MM.1S (cell line): ENCODE results near the gene DPPA4.

ENCODE experiments used
- DNase-seq: peaks from one replicate; pipeline ENCODE4 v3.0.0-alpha.2; 2015
- H2AFZ ChIP-seq: fragments of 300-600 bp; sonication (generic); 2 replicates; pipeline ENCODE4 v1.6.0; 2016; ENCODE audit warnings: antibody characterized with exemption, low read length
- H3F3A ChIP-seq: fragments of 300-600 bp; sonication (generic); 2 replicates; pipeline ENCODE4 v1.6.1; 2016; ENCODE audit warnings: mild to moderate bottlenecking, antibody characterized with exemption, low read length, moderate library complexity, mixed read lengths; ENCODE audit not compliant: insufficient read depth
- H3K27ac ChIP-seq: fragments of 300-600 bp; sonication (generic); 2 replicates; pipeline ENCODE4 v1.5.1; 2016; ENCODE audit warnings: mild to moderate bottlenecking, low read length
- H3K27me3 ChIP-seq: fragments of 300-600 bp; sonication (generic); replicated peaks from 2 replicates; pipeline ENCODE4 v1.6.0; 2016; ENCODE audit warnings: low read length; ENCODE audit not compliant: insufficient read depth
- H3K36me3 ChIP-seq: fragments of 300-600 bp; sonication (generic); replicated peaks from 2 replicates; pipeline ENCODE4 v1.6.1; 2016; ENCODE audit warnings: mild to moderate bottlenecking, low read length, mixed read lengths; ENCODE audit not compliant: insufficient read depth
- H3K4me1 ChIP-seq: fragments of 300-600 bp; sonication (generic); 2 replicates; pipeline ENCODE4 v1.6.1; 2016; ENCODE audit warnings: low read length, mixed read lengths
- H3K4me2 ChIP-seq: fragments of 300-600 bp; sonication (generic); 2 replicates; pipeline ENCODE4 v1.6.0; 2016; ENCODE audit warnings: low read depth, low read length
- H3K4me3 ChIP-seq: fragments of 300-600 bp; sonication (generic); 2 replicates; pipeline ENCODE4 v1.5.1; 2016; ENCODE audit warnings: low read length, mixed read lengths
- H3K79me2 ChIP-seq: fragments of 300-600 bp; sonication (generic); 2 replicates; pipeline ENCODE4 v1.6.1; 2016; ENCODE audit warnings: mixed run types, low read length, mixed read lengths
- H3K9ac ChIP-seq: fragments of 300-600 bp; sonication (generic); 2 replicates; pipeline ENCODE4 v1.6.1; 2016; ENCODE audit warnings: low read length, mixed read lengths
- H3K9me2 ChIP-seq: fragments of 300-600 bp; sonication (generic); replicated peaks from 2 replicates; pipeline ENCODE4 v1.6.1; 2016; ENCODE audit warnings: mild to moderate bottlenecking, low read length, mixed read lengths; ENCODE audit not compliant: insufficient read depth
- H3K9me3 ChIP-seq: fragments of 300-600 bp; sonication (generic); replicated peaks from 2 replicates; pipeline ENCODE4 v1.6.1; 2016; ENCODE audit warnings: mild to moderate bottlenecking, low read length, mixed read lengths; ENCODE audit not compliant: insufficient read depth
- H4K20me1 ChIP-seq: fragments of 300-600 bp; sonication (generic); 2 replicates; pipeline ENCODE4 v1.6.1; 2016; ENCODE audit warnings: mild to moderate bottlenecking, low read length, moderate library complexity, mixed read lengths; ENCODE audit not compliant: insufficient read depth
- CTCF ChIP-seq: fragments of 300-600 bp; sonication (generic); IDR thresholded peaks from 2 replicates; pipeline ENCODE4 v1.5.1; 2016; ENCODE audit warnings: antibody characterized with exemption, low read length, mixed read lengths
- EZH2 ChIP-seq: fragments of 300-600 bp; sonication (generic); optimal IDR thresholded peaks from 2 replicates; pipeline ENCODE3; 2017; ENCODE audit warnings: low read depth, mild to moderate bottlenecking, antibody characterized with exemption, low read length, mixed read lengths
- EZH2phosphoT487 ChIP-seq: fragments of 300-600 bp; sonication (generic); IDR thresholded peaks from 2 replicates; pipeline ENCODE4 v1.6.1; 2018; ENCODE audit warnings: antibody characterized with exemption, low read length

The DPPA4 gene

DNA sequence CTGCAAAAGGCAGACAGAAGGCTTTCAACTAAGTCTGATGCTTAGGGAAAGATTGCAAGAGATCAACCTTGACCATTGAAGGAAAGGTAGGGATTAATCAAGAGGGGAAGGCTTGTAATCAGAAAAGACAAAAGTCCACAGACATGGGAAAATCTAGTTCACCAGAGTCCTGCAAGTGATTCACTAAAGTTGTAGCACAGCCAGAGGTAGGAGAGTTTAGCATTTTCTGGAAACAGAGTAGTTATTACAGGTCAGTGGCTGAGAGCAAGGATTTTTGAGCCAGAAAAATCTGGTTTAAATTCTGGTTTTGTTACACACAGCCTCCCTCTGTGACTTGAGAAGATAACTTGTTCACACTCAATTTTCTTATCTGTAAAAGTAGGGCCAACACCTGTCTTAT is 35.3 kb upstream of the DPPA4 start:
- no peaks in the 10 kb centered on the region for H3K36me3 ChIP-seq
- DNase-seq = no peak
- no peak overlapping the region for H3K4me2 ChIP-seq
- no peaks in the 10 kb centered on the region for H3K9me2 ChIP-seq
- H2AFZ ChIP-seq = no peak overlapping the region
- no peaks in the 10 kb centered on the region for H3K4me1 ChIP-seq
- no peaks in the 10 kb centered on the region for H3K27me3 ChIP-seq
- H3K4me3 ChIP-seq = no peak overlapping the region
- H3K9me3 ChIP-seq = no peaks in the 10 kb centered on the region
- no peaks in the 10 kb centered on the region for H3K79me2 ChIP-seq
- TF ChIP-seq EZH2 (no peak), EZH2phosphoT487 (no peak), CTCF (no peak)
- H3F3A ChIP-seq = no peaks in the 10 kb centered on the region
- no peak overlapping the region for H3K27ac ChIP-seq
- no peaks in the 10 kb centered on the region for H4K20me1 ChIP-seq
- H3K9ac ChIP-seq = no peak overlapping the region

- Histone ChIP-seq H3K9me2 (no peaks in the 10 kb centered on the region), H3K4me1 (no peaks in the 10 kb centered on the region), H3K9ac (no peak overlapping the region), H3K4me3 (no peak overlapping the region), H3F3A (no peaks in the 10 kb centered on the region), H3K27ac (no peak overlapping the region), H3K9me3 (no peaks in the 10 kb centered on the region), H3K79me2 (no peaks in the 10 kb centered on the region), H4K20me1 (no peaks in the 10 kb centered on the region), H3K4me2 (no peak overlapping the region), H3K27me3 (no peaks in the 10 kb centered on the region), H2AFZ (no peak overlapping the region), H3K36me3 (no peaks in the 10 kb centered on the region)
- TF ChIP-seq CTCF = no peak
- TF ChIP-seq EZH2 = no peak
- TF ChIP-seq EZH2phosphoT487 = no peak
- DNase-seq = no peak
Observed at GRCh38 chr3:109369510-109369909, 32.2 kb upstream of the DPPA4 start.

DNA sequence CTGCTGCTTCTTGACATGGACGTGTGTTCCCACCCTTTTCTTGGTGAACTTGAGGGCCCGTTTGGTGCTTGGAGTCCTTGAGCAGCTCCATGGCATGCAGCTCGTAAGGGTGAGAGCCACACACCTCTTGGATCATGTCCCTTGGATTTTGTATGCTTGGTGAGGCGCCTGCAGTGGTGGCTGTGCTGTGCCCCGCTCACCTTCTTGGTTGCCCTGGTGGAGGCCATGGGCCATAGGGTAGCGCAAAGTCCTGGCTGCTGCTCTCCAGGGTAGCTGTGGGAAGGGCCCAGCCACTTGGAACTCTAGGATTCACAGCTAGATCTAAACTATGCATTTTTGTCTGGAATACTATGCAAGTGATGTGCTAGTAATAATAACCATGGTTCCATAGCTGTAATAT is 26.7 kb upstream of the DPPA4 start:
- Histone ChIP-seq H3K79me2 (no peaks in the 10 kb centered on the region), H3K4me1 (no peaks in the 10 kb centered on the region), H3K4me2 (no peak overlapping the region), H3K27ac (no peak overlapping the region), H3K36me3 (no peaks in the 10 kb centered on the region), H2AFZ (no peak overlapping the region), H3K27me3 (no peaks in the 10 kb centered on the region), H4K20me1 (no peaks in the 10 kb centered on the region), H3K4me3 (no peak overlapping the region), H3K9me3 (no peaks in the 10 kb centered on the region), H3F3A (no peaks in the 10 kb centered on the region), H3K9ac (no peak overlapping the region), H3K9me2 (no peaks in the 10 kb centered on the region)
- TF ChIP-seq EZH2phosphoT487 (no peak), EZH2 (no peak)
- no peak for DNase-seq

- H4K20me1 ChIP-seq = no peaks in the 10 kb centered on the region
- no peaks in the 10 kb centered on the region for H3K9me3 ChIP-seq
- H3K4me2 ChIP-seq = no peak overlapping the region
- no peak overlapping the region for H2AFZ ChIP-seq
- H3K36me3 ChIP-seq = no peaks in the 10 kb centered on the region
- TF ChIP-seq EZH2 = no peak
- no peak for TF ChIP-seq CTCF
- no peak for TF ChIP-seq EZH2phosphoT487
- DNase-seq = no peak
- no peaks in the 10 kb centered on the region for H3K79me2 ChIP-seq
- no peaks in the 10 kb centered on the region for H3F3A ChIP-seq
- H3K27me3 ChIP-seq = no peaks in the 10 kb centered on the region
- H3K4me3 ChIP-seq = no peak overlapping the region
- H3K4me1 ChIP-seq = no peaks in the 10 kb centered on the region
- no peaks in the 10 kb centered on the region for H3K9me2 ChIP-seq
- no peak overlapping the region for H3K9ac ChIP-seq
- no peak overlapping the region for H3K27ac ChIP-seq
Observed at GRCh38 chr3:109363634-109364033, 26.3 kb upstream of the DPPA4 start.
